NB4 (cell line): ENCODE results near the gene STAMBPL1.
"Not testable (repeated sequence)": the region's sequence is repeated elsewhere in the genome, so short reads cannot be mapped to it uniquely, and the experiment has no call there.

ENCODE experiments used
- DNase-seq: peaks from one replicate; pipeline ENCODE4 v3.0.0; 2010; ENCODE audit warnings: low read depth
- H3K4me3 ChIP-seq: one replicate; pipeline ENCODE4 v1.5.1; 2011; ENCODE audit warnings: mild to moderate bottlenecking, low read depth, low read length, moderate library complexity
- CTCF ChIP-seq: IDR thresholded peaks from one replicate; pipeline ENCODE4 v1.5.1; 2012; ENCODE audit warnings: low read depth, low read length
- MAX ChIP-seq: IDR thresholded peaks from 2 replicates; pipeline ENCODE4 v1.6.1; 2011; ENCODE audit warnings: low read depth, low read length
- MYC ChIP-seq: IDR thresholded peaks from 2 replicates; pipeline ENCODE4 v1.6.1; 2011; ENCODE audit warnings: low read depth, low read length
- POLR2A ChIP-seq: IDR thresholded peaks from 2 replicates; pipeline ENCODE4 v1.6.1; 2011; ENCODE audit warnings: mild to moderate bottlenecking; ENCODE audit not compliant: insufficient read length; ENCODE audit errors: extremely low read depth

The STAMBPL1 gene

DNA sequence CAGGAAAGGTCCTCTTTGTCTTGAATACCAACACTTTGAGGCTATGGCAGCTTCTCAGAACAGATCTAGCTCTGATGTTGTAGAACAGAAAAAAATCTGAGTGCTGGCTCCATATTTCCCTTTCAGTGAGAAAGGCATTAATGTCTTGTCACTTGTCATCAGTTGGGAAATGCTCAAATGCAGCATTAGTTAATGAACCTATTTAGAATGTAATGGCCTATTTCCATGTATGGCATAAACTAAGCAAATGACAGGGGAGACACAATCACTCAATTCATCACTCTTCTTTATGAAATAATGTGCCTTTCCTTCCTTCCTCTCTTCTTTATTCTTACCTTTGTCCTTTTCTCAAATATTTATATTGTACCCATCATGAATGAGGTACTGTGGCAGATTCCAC, 5.0 kb upstream of the STAMBPL1 start:
- no peak for DNase-seq
- no peak overlapping the region for H3K4me3 ChIP-seq
- TF ChIP-seq POLR2A: no peak
- TF ChIP-seq MYC: no peak

DNA sequence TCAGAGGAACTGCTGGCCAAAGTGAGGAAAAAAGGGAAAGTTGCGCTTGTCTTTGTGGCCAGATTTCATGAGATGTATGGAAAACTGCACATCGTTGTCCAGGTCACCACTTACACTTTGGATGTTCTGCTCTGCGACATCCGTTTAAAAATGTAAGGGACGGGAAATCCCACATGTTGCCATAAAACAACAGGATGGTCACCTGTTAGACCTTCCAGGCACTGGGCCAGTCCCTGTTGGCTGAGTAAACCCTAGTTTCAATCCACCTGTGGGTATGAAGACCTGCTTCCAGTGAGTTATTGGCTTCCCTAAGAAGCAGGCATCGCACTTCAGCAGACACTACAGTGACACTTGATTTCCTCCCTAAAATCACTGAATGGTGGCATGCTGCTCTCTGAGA, 2.7 kb upstream of the STAMBPL1 start:
- TF ChIP-seq MAX: no peak
- no peak for TF ChIP-seq MYC
- TF ChIP-seq CTCF: no peak
- no peak for TF ChIP-seq POLR2A
- no peak overlapping the region for H3K4me3 ChIP-seq
- no peak for DNase-seq

DNA sequence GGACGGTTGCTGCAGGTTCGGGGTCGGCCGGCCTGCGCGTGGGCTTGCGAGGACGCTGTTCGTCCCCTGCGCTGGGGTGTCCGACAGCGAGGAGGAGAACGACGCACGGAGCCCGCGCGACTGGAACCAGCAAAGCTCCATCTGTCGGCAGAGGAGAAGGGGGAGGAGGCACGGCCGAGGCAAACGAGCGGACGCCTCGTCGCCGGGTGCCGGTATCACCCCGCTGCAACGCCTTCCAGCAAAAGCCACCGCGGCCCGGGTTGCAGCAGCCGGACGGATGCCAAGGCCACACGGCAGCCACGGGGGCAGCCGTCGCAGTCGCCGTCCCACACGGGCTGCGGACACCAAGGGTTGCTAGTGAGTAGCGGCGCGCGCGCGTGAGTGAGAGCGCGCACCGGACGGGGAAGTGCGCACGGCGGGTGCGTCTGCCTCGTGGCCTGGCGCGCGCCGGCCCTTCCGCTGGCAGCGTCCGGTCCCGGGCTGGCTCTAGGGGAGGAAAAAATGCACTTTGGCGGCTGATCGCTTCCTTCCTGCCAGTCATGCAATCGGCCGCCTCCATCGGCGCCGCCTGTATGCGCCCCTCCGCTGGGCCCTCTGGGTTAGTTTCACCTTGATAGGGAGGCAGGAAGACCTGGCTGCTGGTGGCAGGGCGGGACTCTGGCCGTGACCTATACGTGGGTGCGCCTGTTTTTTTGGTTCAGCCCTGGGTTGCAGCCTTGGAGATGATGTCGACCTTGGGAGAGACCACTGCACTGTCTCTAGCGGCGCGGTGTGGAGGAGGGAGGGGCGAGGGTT, 434 bp downstream of the STAMBPL1 start:
- TF ChIP-seq CTCF (no peak), POLR2A (peak; percentile 74), MYC (peak; percentile 98), MAX (peak; percentile 92)
- peak; percentile 92 for DNase-seq
- H3K4me3 ChIP-seq: peak overlapping the region; percentile 81

- DNase-seq: peak; percentile 25
- TF ChIP-seq POLR2A (no peak), MAX (no peak), MYC (no peak), CTCF (no peak)
Observed at GRCh38 chr10:88881320-88881719, 1.3 kb downstream of the STAMBPL1 start.

GRCh38 chr10:88881922-88882645, 2.0 kb downstream of the STAMBPL1 start:
- peak overlapping the region; percentile 81 for H3K4me3 ChIP-seq
- TF ChIP-seq CTCF: no peak
- TF ChIP-seq POLR2A: no peak
- TF ChIP-seq MYC: no peak
- TF ChIP-seq MAX: no peak
- no peak for DNase-seq

More at GRCh38 chr10:88881320-88881719, 1.3 kb downstream of the STAMBPL1 start:
- peak overlapping the region; percentile 81 for H3K4me3 ChIP-seq

DNA sequence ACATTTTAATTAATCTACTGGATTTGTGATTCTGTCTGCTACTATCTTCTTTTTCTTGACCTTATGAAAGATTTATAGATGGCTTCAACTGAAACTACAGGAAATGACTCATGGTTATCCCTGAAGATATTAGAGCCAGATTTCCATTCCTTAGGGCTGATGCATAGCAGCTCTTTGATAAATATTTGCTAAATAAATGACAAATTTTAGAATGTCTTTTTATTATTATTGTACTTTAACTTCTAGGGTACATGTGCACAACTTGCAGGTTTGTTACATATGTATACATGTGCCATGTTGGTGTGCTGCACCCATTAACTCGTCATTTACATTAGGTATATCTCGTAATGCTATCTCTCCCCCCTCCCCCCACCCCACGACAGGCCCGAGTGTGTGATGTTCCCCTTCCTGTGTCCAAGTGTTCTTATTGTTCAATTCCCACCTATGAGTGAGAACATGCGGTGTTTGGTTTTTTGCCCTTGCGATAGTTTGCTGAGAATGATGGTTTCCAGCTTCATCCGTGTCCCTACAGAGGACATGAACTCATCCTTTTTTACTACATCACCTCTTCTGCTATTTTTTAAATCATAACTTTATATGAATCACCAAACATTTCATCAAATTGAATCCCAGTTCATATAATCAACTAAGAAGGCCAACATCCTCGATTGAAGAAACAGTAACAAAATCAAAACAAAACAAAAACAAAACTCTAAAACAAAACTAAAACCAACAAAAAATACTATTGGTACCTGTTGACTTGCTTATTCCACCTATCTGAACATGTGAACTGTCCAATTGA, 2.8 kb downstream of the STAMBPL1 start:
- H3K4me3 ChIP-seq: peak overlapping the region; percentile 81
- not testable (repeated sequence) for DNase-seq
